HG02759 (cell line): ENCODE measurements around the gene SCYL3.
"Not testable (repeated sequence)": the region's sequence is repeated elsewhere in the genome, so short reads cannot be mapped to it uniquely, and the experiment has no call there.

ENCODE experiments used
- ATAC-seq: cut with Tn5 transposase; IDR thresholded peaks from one replicate; pipeline ENCODE4 v1.9.1; 2021; ENCODE audit warnings: mild to moderate bottlenecking, moderate library complexity; ENCODE audit not compliant: unreplicated experiment

Gene SCYL3

DNA sequence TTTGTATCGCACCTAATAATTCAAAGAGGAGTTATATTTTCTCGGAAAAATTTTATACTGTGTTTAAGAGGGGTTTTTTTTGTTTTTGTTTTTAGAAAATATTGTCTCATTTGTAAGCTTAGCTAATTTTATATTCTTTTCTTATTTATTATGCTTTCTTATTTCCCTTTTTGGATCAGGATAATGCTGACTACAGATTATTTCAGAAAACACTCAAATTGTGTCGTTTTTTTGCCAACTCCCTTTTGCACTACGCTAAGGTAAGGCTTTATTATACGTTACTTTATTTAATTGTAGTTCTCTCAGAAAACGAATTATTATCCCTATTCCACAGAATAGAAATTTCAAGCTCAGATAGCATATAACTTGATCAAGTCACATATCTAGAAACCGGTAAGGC lies 72.2 kb downstream of the SCYL3 start:
- ATAC-seq, result no peak

DNA sequence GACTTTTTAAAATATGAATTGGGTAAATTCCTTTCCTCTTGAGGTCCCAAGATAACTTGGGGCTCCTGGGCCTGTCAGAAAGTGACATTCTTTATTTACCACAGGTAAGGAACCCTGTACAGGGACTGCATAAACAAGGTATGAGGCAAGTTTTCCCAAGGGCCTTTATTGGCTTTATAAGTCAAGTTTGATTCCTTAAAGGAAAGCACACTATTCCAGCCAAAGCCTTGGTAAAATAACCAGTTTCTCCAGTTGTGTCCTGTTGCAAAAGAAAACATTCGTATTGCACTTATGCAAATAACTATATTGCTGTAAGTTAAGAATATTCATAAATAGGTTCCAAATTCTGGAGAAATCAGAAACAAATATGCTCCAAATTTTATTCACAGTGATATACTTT lies 77.1 kb downstream of the SCYL3 start:
- ATAC-seq, result no peak

GRCh38 chr1:169814265-169814664 lies 79.4 kb downstream of the SCYL3 start:
- ATAC-seq, result no peak

DNA sequence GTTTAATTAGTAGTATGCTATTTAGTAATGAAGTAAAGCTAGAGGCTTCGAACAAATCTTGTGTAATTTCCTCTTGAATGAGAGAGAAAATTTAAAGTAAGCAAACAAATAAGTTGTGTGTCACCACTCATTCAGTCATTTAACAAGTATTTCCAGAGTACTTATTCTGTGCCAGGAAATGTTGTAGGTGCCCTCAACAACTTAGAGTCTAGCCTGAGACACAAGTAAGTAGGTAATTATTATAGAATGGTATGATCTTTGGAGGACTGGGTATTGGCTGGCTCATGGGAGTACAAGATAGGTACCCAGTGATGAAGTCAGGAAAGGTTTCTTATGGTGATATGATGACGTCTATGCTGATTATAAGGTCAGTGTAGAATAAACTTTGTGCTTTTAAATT lies 81.6 kb downstream of the SCYL3 start:
- ATAC-seq, result no peak

- ATAC-seq, result not testable (repeated sequence)
Observed at GRCh38 chr1:169811418-169812035, 82.2 kb downstream of the SCYL3 start.

DNA sequence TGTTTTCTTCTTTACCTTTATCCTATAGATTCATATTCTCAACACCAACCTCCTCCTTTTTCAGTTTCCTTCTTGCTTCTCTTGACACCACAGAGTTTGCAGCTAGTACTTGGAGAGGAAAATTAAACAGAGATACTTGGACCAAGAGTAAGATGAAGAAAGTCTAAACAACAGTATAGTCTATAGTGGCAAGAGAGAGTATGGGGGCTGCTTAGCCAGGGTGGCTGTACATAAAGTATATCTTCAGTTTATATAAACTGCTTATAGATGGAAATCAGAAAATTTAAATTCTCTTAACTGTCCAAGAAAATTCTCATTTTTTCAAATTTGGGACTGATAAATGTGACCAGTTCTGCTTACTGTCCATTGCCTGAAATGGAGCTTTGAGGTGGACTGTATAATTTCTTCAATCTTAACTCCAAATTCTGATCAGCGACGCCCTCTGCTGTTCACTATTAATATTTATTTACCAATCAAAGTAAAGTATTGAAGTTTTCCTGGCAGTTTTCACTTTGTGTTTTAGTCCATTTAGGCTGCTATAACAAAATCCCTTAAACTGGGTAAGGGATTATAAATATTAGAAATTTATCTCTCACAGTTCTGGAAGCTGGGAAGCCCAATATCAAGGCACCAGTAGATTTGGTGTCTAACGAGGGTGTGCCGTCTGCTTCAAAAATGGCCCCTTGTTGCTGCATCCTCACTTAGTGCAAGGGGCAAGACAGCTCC lies 84.2 kb downstream of the SCYL3 start:
- ATAC-seq, result no peak

- no peak for ATAC-seq
Observed at GRCh38 chr1:169804941-169805340, 88.8 kb downstream of the SCYL3 start.

- no peak for ATAC-seq
Observed at GRCh38 chr1:169802888-169803287, 90.8 kb downstream of the SCYL3 start.
